Right cardiac atrium (tissue), 5 donors: ENCODE data around the gene RPS18. TPM values are rescaled to one million over a fixed set of nuclear protein-coding genes. Genes with fewer than 3 reads are reported as not detected.

Experiments
- microRNA-seq, 2 donors: library from miRNA; unstranded; fragments of <30 nt; microRNA quantifications; one replicate each; pipeline ENCODE4 v1.2.0, GENCODE V29; 2020 to 2021
- polyA plus RNA-seq: library from polyadenylated mRNA; stranded (reverse); fragments of 200-250 nt; gene quantifications from one replicate; pipeline ENCODE4 v1.2.3, GENCODE V29; 2013
- total RNA-seq, 4 donors: library from RNA; stranded (reverse); fragmentation: NEBNext Ultra II Directional; extraction: Animal tissue kit (Norgen Biotek cat#: 25700); gene quantifications; one replicate each; pipeline ENCODE4 v1.2.1, GENCODE V29; 2021
- donor health status: healthy with polysubstance abuse.
- donor health status: DM: no; HTN: yes; CAD: no.
- donor health status: DM: no; HTN: no; CAD: no.
- donor health status: DM: no; HTN: yes; CAD: no; lungs with severe emphysema.
- donor health status: DM: yes; HTN: yes; CAD: no.

Gene RPS18
- total and polyA plus RNA-seq, 5 donors, result 1,042 to 1,903 (median 1,207) TPM

Small RNA genes within 50 kb of the gene (microRNA-seq; reads per million reads assigned to microRNA genes)
- 0 to 0.54 reads per million in 2 donors for gene MIR6834
- gene MIR6873, result 0 reads per million in 2 donors

Other genes with a start within 250 kb of the RPS18 start
- gene HLA-DPA1, start 198.4 kb upstream of the RPS18 start, total RNA-seq, result 10 to 100 TPM; 49.5 to 58.6 (median 54.1) TPM
- gene HLA-DPA1, start 198.4 kb upstream of the RPS18 start, polyA plus RNA-seq, result 31.1 TPM
- gene HLA-DPB1, start 196.1 kb upstream of the RPS18 start, total RNA-seq, result 10 to 100 TPM; 46.2 to 71.0 (median 57.4) TPM
- 35.9 TPM for gene HLA-DPB1, start 196.1 kb upstream of the RPS18 start, polyA plus RNA-seq
- gene COL11A2, start 79.6 kb upstream of the RPS18 start, total RNA-seq, result 1 to 10 TPM; 1.5 to 4.0 (median 2.3) TPM
- 3.7 TPM for gene COL11A2, start 79.6 kb upstream of the RPS18 start, polyA plus RNA-seq
- gene RXRB, start 71.4 kb upstream of the RPS18 start, total RNA-seq, result 10 to 100 TPM; 32.8 to 44.8 (median 35.0) TPM
- 31.7 TPM for gene RXRB, start 71.4 kb upstream of the RPS18 start, polyA plus RNA-seq
- gene SLC39A7, start 71.2 kb upstream of the RPS18 start, total RNA-seq, result 100 to 1,000 TPM in 1 of 4 donors, 10 to 100 TPM in 3; 59.0 to 124 (median 81.6) TPM
- 78.6 TPM for gene SLC39A7, start 71.2 kb upstream of the RPS18 start, polyA plus RNA-seq
- 10 to 100 TPM; 16.9 to 20.2 (median 19.1) TPM for gene HSD17B8, start 67.4 kb upstream of the RPS18 start, total RNA-seq
- 16.9 TPM for gene HSD17B8, start 67.4 kb upstream of the RPS18 start, polyA plus RNA-seq
- gene RING1, start 63.6 kb upstream of the RPS18 start, total RNA-seq, result 10 to 100 TPM; 30.4 to 38.2 (median 34.4) TPM
- gene RING1, start 63.6 kb upstream of the RPS18 start, polyA plus RNA-seq, result 33.7 TPM
- gene VPS52, start 199 bp upstream of the RPS18 start, total RNA-seq, result 10 to 100 TPM; 31.1 to 39.1 (median 35.8) TPM
- gene VPS52, start 199 bp upstream of the RPS18 start, polyA plus RNA-seq, result 34.6 TPM
- 10 to 100 TPM in 2 of 4 donors, 1 to 10 TPM in 2; 9.7 to 10.2 (median 9.9) TPM for gene B3GALT4, start 5.0 kb downstream of the RPS18 start, total RNA-seq
- 11.0 TPM for gene B3GALT4, start 5.0 kb downstream of the RPS18 start, polyA plus RNA-seq
- gene WDR46, start 17.2 kb downstream of the RPS18 start, total RNA-seq, result 10 to 100 TPM; 16.3 to 31.1 (median 18.5) TPM
- gene WDR46, start 17.2 kb downstream of the RPS18 start, polyA plus RNA-seq, result 15.5 TPM
- gene PFDN6, start 17.5 kb downstream of the RPS18 start, total RNA-seq, result 10 to 100 TPM; 44.4 to 60.0 (median 50.1) TPM
- 143 TPM for gene PFDN6, start 17.5 kb downstream of the RPS18 start, polyA plus RNA-seq
- 10 to 100 TPM; 47.6 to 56.3 (median 54.5) TPM for gene RGL2, start 26.9 kb downstream of the RPS18 start, total RNA-seq
- gene RGL2, start 26.9 kb downstream of the RPS18 start, polyA plus RNA-seq, result 40.6 TPM
- 10 to 100 TPM; 85.1 to 91.6 (median 87.2) TPM for gene TAPBP, start 42.0 kb downstream of the RPS18 start, total RNA-seq
- 35.3 TPM for gene TAPBP, start 42.0 kb downstream of the RPS18 start, polyA plus RNA-seq
- gene ZBTB22, start 45.7 kb downstream of the RPS18 start, total RNA-seq, result 10 to 100 TPM; 12.7 to 18.2 (median 15.5) TPM
- gene ZBTB22, start 45.7 kb downstream of the RPS18 start, polyA plus RNA-seq, result 12.5 TPM
- 10 to 100 TPM; 18.3 to 23.9 (median 20.8) TPM for gene DAXX, start 50.9 kb downstream of the RPS18 start, total RNA-seq
- 17.6 TPM for gene DAXX, start 50.9 kb downstream of the RPS18 start, polyA plus RNA-seq
- 1 to 10 TPM in 2 of 4 donors, under 1 TPM in 1, not detected in 1; 0.62 to 1.2 (median 1.1) TPM for gene KIFC1, start 119.7 kb downstream of the RPS18 start, total RNA-seq
- 0.16 TPM for gene KIFC1, start 119.7 kb downstream of the RPS18 start, polyA plus RNA-seq
- 10 to 100 TPM; 55.5 to 70.6 (median 65.4) TPM for gene PHF1, start 138.9 kb downstream of the RPS18 start, total RNA-seq
- gene PHF1, start 138.9 kb downstream of the RPS18 start, polyA plus RNA-seq, result 76.4 TPM
- 100 to 1,000 TPM; 128 to 177 (median 133) TPM for gene CUTA, start 146.0 kb downstream of the RPS18 start, total RNA-seq
- 170 TPM for gene CUTA, start 146.0 kb downstream of the RPS18 start, polyA plus RNA-seq
- 10 to 100 TPM in 1 of 4 donors, 1 to 10 TPM in 3; 8.6 to 13.2 (median 9.0) TPM for gene SYNGAP1, start 148.0 kb downstream of the RPS18 start, total RNA-seq
- 8.0 TPM for gene SYNGAP1, start 148.0 kb downstream of the RPS18 start, polyA plus RNA-seq
- 1 to 10 TPM; 3.9 to 4.9 (median 4.3) TPM for gene ZBTB9, start 182.5 kb downstream of the RPS18 start, total RNA-seq
- gene ZBTB9, start 182.5 kb downstream of the RPS18 start, polyA plus RNA-seq, result 2.8 TPM